Activated CD4-positive, alpha-beta T cell treated with anti-CD3 and anti-CD28 coated beads, Interleukin-10, Interleukin-2, amounts not matched to agents 100 ng/mL and 50 ng/mL, durations not matched to agents 16 hours and 8 hours (primary cell): ENCODE measurements around the gene NKD1.

ENCODE experiments used
- DNase-seq: peaks from one replicate; pipeline ENCODE4 v3.0.0-alpha.2; 2020

Gene NKD1

GRCh38 chr16:50539053-50539695 is 9.0 kb upstream of the NKD1 start:
- DNase-seq, result no peak

- no peak for DNase-seq
Observed at GRCh38 chr16:50539822-50540710, 8.1 kb upstream of the NKD1 start.

- no peak for DNase-seq
Observed at GRCh38 chr16:50540711-50541007, 7.5 kb upstream of the NKD1 start.

GRCh38 chr16:50542703-50543102 is 5.5 kb upstream of the NKD1 start:
- DNase-seq, result no peak

- no peak for DNase-seq
Observed at GRCh38 chr16:50546125-50546524, 2.1 kb upstream of the NKD1 start.

- peak; percentile 62 for DNase-seq
Observed at GRCh38 chr16:50547340-50548124, 664 bp upstream of the NKD1 start.

- DNase-seq, result no peak
Observed at GRCh38 chr16:50548909-50549560, 839 bp downstream of the NKD1 start.

GRCh38 chr16:50549561-50549915 is 1.3 kb downstream of the NKD1 start:
- no peak for DNase-seq

- DNase-seq, result no peak
Observed at GRCh38 chr16:50550035-50550434, 1.8 kb downstream of the NKD1 start.

- no peak for DNase-seq
Observed at GRCh38 chr16:50550866-50551641, 2.9 kb downstream of the NKD1 start.

GRCh38 chr16:50552476-50553101 is 4.4 kb downstream of the NKD1 start:
- DNase-seq, result no peak

- DNase-seq, result no peak
Observed at GRCh38 chr16:50553182-50553710, 5.0 kb downstream of the NKD1 start.

GRCh38 chr16:50553731-50554360 is 5.7 kb downstream of the NKD1 start:
- no peak for DNase-seq

- no peak for DNase-seq
Observed at GRCh38 chr16:50555269-50555875, 7.2 kb downstream of the NKD1 start.

- DNase-seq, result no peak
Observed at GRCh38 chr16:50555952-50556673, 7.9 kb downstream of the NKD1 start.

- DNase-seq, result no peak
Observed at GRCh38 chr16:50557046-50557445, 8.8 kb downstream of the NKD1 start.

- no peak for DNase-seq
Observed at GRCh38 chr16:50558913-50559312, 10.7 kb downstream of the NKD1 start.

GRCh38 chr16:50559342-50559741 is 11.1 kb downstream of the NKD1 start:
- DNase-seq, result no peak

- DNase-seq, result no peak
Observed at GRCh38 chr16:50559804-50560514, 11.8 kb downstream of the NKD1 start.
